Subcutaneous adipose tissue (tissue), 4 donors: ENCODE data around the gene TSPAN3. TPM values are rescaled to one million over a fixed set of nuclear protein-coding genes. Genes with fewer than 3 reads are reported as not detected.

ENCODE experiments used
- total RNA-seq, 4 donors: library from RNA; depleted of rRNA; stranded (reverse); fragments of >200 nt; gene quantifications; one replicate each; pipeline ENCODE4 v1.1.0, GENCODE V29; 2016
- TF ChIP-seq, protein P1 (sequence below): fragments of 450-650 bp; IDR thresholded peaks from one replicate; pipeline ENCODE4 v1.5.1; 2016; ENCODE audit warnings: low read depth, mild to moderate bottlenecking, control low read depth, antibody characterized with exemption, moderate library complexity

The TSPAN3 gene
- total RNA-seq, 4 donors from 2014 or later, result 274 to 484 (median 372) TPM

DNA sequence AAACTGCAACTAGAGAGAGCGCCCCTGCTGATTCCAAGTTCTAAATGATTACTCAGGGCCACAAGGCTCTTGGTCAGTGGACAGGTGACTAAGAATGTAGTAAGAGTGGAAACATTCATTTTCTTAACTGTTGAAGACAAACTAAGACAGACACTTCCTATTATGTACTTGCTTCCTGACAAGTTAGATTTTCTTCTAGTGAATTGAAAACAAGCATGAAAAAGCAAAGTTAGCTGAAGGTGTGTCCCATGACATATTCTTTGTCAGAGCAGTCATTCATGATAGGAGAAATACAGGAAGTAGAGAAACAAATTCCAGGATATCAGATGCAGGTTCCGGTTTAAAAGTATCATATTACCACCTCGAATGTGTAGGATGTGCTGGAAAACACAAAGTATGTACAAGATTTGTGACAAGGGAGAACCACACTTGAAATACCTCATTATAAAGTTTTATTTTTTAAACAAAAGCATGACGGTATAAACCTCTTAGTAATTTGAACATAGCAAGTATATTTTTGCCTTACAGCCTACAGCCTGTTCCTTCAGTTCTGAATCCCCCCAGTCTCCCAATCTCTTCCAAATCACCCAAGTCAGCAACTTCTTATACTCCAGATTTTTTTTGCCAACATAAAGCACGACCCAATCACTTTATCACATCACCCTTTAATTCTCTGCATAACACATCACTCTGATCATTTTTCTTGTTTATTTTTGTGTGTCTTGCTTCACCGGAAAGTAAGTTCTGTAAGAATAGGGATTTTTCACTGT, 6.2 kb downstream of the TSPAN3 start:
- TF ChIP-seq, protein P1, sequence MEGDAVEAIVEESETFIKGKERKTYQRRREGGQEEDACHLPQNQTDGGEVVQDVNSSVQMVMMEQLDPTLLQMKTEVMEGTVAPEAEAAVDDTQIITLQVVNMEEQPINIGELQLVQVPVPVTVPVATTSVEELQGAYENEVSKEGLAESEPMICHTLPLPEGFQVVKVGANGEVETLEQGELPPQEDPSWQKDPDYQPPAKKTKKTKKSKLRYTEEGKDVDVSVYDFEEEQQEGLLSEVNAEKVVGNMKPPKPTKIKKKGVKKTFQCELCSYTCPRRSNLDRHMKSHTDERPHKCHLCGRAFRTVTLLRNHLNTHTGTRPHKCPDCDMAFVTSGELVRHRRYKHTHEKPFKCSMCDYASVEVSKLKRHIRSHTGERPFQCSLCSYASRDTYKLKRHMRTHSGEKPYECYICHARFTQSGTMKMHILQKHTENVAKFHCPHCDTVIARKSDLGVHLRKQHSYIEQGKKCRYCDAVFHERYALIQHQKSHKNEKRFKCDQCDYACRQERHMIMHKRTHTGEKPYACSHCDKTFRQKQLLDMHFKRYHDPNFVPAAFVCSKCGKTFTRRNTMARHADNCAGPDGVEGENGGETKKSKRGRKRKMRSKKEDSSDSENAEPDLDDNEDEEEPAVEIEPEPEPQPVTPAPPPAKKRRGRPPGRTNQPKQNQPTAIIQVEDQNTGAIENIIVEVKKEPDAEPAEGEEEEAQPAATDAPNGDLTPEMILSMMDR, result no peak

DNA sequence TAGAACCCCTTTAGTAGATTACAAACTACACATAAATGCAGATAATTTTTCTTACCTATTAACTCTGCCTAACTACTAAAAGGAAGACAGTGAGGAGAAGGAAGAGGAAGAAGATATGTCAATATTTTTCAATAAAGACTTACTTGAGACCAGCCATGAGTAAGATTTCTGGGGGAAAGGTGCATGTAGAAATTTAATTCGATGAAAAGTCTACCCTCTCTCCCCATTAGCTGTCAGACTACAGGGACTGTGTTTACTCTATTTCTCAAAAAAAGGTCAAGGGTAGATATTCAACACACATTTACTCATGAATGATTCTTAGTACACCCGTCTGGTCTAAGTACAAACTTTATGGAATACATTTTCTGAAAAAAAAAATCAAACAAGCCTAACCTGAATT, 6.8 kb downstream of the TSPAN3 start:
- TF ChIP-seq, protein P1, result no peak

DNA sequence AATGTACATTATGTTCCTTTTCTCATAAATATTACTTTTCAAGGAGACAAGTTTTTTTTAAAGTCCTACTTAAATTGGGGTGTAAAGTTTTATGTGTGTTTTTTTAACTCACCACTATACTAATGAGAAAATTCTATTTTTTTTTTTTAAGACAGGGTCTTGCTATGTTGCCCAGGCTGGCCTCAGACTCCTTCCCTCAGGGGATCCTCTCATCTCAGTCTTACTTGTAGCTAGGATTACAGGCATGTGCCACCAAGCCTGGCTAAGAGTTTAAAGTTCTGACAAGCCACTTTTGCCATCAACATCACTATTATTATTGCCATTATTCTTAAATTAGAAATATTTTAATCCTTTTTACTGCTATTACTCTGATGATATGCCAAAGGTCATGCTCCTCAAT, 7.7 kb downstream of the TSPAN3 start:
- TF ChIP-seq, protein P1, result no peak

DNA sequence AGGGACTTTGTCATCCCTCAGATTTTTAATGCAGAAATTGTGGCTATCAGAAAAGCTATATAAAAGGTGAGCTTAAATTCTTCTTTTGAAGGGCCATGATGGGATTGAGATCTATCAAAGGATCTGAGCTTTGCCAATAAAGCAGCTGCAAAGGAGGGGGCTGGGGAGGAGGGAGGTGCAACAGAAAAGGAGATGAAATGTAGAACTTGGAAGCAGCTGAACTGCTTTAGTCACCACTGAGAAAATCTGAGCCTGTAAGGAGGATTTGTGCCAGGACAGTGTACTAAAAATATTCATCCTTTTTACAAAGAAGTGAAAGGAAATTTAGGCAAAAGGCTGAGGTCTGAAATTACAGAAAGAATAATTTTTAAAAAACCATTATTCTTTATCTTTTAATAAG, 10.4 kb downstream of the TSPAN3 start:
- TF ChIP-seq, protein P1, result no peak

DNA sequence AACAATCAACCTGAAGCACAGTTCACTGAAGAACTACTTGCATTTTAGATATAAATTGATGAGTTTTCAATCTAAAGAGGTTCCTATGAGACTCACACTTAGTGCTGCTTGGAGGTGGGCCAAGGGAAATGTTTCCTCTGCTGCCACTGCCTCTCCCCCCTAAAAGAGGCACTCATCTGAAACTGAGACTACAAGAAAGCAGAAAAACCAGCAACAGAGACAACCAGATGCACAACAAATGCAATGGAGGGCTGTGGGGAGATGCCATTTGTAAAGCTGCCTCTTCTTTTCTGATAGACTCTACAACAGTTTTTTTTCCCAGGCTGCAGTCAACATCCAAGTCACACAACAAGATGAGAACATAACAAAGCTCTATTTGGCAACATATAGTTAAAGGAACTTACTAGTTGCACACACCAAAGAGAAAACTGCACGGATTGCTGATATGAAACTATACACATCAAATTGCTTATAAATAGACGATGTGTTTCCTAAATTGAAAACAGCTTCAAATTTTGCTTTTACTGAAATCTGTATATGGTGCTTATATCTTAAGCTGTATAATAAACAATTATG, 11.0 kb downstream of the TSPAN3 start:
- TF ChIP-seq, protein P1, result no peak

DNA sequence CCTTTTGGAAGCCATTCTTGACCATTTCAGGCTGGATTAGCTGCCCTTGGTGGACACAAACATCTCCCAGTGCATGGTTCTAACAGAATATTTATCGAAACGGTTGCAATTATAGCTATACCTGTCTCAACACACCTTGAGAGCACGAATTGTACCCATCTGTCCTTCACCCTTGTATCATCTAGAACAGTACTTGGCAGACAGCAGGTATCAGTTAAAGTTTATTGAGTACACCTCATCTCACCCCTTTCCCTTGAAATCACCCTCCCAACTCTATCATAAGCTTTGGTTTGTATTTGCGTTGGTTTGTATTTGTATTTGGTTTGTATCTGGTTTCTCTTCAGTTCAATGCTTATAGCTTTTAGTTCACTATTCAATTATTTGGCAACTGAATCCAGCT, 12.4 kb downstream of the TSPAN3 start:
- TF ChIP-seq, protein P1, result no peak

DNA sequence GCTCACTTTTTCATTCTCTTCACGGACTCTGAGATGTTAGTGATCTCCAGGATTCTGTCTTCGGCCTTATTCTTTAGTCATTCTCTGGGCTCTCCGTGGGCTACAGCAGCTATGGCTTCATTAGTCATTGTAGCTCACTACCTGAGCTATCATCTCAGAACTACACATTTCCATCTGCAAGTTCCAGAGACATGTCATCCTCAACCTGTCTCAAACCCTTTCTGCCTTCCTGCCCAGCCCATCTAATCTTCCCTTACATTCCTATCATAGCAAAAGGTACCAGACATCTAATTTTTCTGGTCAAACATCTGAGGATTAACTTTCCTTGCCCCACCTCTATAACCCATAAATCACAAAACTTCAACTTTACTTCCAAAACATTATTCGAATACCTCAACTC, 13.2 kb downstream of the TSPAN3 start:
- TF ChIP-seq, protein P1, result no peak
